GM21825 (cell line): ENCODE results near the gene TMPRSS9.
"Not testable (repeated sequence)": the region's sequence is repeated elsewhere in the genome, so short reads cannot be mapped to it uniquely, and the experiment has no call there.

Experiments used
- ATAC-seq: cut with Tn5 transposase; IDR thresholded peaks from one replicate; pipeline ENCODE4 v1.9.1; 2021; ENCODE audit warnings: mild to moderate bottlenecking, moderate library complexity; ENCODE audit not compliant: unreplicated experiment

TMPRSS9 gene

GRCh38 chr19:2416321-2417097 lies 56.4 kb downstream of the TMPRSS9 start:
- ATAC-seq = no peak

DNA sequence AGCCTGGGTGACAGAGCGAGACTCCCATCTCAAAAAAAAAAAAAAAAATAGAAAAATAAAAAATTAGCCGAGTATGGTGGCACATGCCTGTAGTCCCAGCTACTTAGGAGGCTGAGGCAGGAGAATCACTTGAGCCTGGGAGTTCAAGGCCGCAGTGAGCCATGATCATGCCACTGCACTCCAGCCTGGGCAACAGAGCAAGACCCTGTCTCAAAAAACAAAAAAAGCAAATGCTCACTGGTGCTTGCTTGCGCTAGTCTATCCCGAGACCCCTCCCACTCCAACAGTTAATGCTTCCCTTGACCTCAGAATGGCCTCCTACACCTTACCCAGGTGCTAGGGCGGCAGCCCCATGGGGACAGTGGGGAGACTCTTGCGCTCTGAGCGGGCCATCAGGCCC lies 57.4 kb downstream of the TMPRSS9 start:
- not testable (repeated sequence) for ATAC-seq

GRCh38 chr19:2417881-2418406 lies 57.9 kb downstream of the TMPRSS9 start:
- ATAC-seq = no peak

GRCh38 chr19:2419754-2420153 lies 59.7 kb downstream of the TMPRSS9 start:
- ATAC-seq = no peak

- no peak for ATAC-seq
Observed at GRCh38 chr19:2420490-2420889, 60.4 kb downstream of the TMPRSS9 start.

DNA sequence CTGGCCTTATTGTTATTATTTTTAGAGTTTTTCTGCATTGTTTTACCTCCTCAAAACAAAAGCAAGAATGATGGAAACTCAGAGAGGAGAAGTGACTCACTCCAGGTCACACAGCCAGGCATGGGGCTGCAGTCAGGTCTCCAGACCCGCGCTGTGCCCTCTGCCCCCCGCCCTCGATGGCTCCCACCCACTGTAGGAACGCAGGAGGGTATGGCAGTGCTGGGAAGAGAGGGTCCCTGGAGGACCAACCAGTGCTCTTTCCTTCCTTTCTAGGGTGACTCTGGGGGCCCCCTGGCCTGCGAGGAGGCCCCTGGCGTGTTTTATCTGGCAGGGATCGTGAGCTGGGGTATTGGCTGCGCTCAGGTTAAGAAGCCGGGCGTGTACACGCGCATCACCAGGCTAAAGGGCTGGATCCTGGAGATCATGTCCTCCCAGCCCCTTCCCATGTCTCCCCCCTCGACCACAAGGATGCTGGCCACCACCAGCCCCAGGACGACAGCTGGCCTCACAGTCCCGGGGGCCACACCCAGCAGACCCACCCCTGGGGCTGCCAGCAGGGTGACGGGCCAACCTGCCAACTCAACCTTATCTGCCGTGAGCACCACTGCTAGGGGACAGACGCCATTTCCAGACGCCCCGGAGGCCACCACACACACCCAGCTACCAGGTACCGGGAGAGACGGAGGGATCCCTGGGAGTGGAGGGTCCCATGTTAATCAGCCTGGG lies 61.7 kb downstream of the TMPRSS9 start:
- ATAC-seq = no peak

GRCh38 chr19:2423071-2423914 lies 63.2 kb downstream of the TMPRSS9 start:
- ATAC-seq = no peak

GRCh38 chr19:2423915-2424685 lies 64.0 kb downstream of the TMPRSS9 start:
- no peak for ATAC-seq

- no peak for ATAC-seq
Observed at GRCh38 chr19:2424686-2425621, 64.9 kb downstream of the TMPRSS9 start.

DNA sequence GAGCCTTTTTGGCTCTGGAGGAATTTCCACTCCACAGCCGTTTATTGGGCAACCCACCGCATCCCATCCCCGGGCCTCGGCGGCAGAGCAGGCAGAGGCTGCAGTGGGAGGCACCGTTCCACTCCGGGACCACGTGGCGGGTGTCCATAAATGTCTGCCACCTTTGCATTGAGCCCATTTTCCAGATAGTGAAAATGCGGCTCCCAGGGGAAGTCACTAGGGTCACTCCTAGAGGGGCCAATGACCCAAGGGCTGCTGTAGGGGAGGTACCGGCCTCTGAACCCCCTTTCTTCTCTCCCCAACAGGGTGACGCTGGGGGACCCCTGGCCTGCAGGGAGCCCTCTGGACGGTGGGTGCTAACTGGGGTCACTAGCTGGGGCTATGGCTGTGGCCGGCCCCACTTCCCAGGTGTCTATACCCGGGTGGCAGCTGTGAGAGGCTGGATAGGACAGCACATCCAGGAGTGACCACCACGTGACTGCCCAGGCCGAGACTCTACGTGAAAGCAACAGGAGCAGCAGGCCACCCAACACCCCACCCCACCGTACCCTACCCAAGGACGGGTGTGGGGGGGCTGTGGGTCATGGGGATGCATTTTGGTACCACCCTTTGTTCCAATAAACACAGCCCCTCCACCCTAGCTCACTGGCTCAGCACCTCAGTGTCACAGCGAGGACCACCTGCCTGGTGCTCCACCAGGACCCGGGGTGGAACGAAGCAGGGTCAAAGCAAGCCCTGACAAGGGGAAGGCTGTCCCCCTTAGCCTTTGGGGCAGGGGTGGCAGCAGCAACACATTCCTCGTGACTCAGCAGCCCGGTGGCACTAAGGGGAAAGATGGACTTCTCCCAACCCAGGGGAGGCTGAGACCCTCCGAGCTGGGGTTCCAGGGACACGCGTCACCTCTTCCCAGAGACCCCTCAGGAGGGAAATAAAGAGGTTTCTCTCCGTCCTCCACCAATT lies 65.8 kb downstream of the TMPRSS9 start:
- ATAC-seq = no peak

DNA sequence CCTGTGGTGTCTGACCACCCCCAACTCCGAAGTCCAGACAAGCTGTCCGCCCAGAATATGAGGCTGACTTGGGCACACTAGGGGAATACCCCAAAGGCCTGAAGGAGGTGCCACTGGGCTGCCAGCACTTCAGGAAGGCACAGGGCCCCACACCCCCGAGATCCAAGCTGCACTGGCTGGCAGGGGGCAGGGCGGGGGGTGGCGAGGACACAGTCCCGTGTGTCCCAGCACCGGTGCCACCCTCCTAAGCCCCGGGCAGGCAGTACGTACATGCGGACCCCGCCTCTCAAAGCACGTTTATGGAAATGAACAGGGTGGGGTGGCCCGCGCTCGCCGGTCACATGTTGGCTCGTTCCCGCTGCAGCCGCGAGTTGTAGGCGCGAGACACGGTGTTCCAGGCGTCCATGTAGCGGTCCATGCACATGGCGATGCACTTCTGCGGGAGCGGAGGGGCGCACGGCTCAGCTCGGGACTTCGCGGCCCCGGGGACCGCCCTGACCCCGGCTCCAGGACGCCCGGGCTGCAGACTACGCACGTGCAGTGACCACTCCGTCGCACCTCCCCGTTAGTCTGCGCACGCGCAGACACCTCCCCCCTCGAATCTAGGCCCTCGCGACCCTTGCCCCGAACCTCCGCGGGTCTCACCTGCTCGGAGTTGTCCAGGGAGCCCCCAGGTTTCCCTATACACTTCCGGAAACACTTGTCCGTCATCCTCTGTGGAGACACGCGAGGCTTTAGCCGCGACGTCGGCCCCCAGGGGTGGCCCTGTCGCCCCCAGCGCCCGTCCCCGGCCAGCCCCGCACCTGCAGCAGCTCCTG lies 66.8 kb downstream of the TMPRSS9 start:
- ATAC-seq = peak; percentile 1

DNA sequence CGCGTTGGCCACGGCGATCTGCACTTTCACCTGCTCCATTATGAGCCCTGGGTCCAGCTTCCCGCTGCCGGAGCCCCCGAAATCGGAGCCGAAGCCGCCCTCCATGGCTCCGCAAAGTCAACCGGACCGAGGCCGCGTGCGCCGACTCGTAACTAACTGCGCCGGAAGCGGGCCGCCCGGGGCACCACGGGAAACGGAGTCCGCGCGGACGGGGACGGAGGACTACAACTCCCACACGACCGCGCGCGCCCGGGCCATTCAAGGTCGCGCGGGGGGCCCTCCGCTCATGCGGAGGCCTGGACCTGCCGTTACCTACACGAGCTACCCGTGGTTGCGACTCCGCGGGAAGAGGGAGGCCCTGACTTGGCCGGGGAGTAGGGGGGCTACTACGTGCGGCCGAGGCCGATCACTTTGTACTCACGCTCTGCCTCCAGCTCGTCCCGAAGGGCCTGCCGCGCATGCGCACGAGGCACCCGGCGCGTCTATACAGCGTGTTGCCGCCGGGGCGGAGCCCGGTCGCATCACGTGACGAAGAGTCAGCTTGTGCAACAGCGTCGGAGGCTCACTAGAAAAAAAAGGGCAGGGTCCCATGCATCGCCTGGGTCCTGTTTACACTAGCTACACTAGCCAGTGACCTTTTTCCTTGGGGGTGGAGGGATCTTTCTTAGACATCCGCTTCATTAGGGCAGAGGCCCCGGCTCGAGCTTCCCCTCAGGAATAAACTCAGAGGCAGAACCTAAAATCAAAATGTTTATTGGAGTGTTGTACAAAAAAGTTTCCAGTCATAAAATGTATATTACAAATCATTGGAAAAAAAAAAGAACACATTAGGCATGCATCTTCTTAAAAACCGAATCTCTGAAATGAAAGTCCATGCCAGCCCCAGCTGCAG lies 67.6 kb downstream of the TMPRSS9 start, which contains the start of gene TIMM13:
TSS of gene TIMM13 (minus strand) at position 158 of the 892 bp plus-strand sequence. CDS start at position 105, 53 bp downstream.
- peak; percentile 69 for ATAC-seq

DNA sequence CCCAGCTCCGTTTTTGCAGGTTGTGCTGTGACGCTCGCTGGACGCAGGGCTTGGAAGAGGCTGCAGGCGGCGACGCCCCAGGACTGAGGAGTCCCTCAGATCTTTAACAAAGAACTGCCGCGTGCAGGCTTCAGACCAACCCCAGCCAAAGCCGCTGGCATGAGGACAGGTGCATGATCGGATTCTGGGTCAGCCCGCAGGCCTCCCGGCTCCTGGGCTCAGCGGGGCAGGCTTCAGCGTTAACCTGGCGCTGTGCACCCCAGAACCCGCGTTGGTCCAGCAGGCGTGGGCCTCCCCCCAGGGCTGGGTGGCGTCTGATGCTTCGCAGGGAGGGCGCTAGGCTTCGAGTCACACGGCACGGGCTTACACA lies 68.2 kb downstream of the TMPRSS9 start:
- no peak for ATAC-seq

GRCh38 chr19:2428756-2429711 lies 69.0 kb downstream of the TMPRSS9 start:
- ATAC-seq = no peak

DNA sequence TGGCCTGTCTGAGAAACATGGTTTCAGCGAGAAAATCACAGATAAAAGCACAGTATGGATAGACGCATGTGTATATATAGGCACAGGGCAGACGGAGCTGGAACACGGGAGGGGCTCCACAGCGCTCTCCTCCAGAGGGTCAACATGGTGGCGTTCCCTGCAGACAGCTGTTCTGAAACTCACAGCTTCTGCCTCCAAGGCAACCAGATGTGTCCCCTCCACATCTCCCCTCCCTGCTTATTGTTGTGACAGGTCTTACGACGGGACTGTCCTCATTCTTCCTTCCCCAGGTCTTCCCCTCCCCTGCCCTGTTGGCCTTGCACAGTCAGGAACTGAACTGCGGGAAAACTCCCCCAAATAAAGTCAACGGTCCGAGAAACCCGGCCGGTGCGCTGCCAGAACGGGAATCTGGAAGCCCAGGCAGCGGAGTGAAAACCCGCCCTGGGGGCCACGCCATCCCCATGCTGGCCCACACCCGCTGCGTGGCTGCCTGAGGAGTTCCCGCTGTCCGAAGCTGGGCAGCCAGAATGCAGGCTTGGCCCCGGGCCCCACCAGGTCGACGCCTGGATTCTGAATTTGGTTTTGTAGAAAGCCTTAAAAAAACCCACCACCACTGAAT lies 70.0 kb downstream of the TMPRSS9 start:
- no peak for ATAC-seq
